Adrenal gland (tissue), 12 donors: ENCODE measurements around the gene RPTOR. TPM values are rescaled to one million over a fixed set of nuclear protein-coding genes. Genes with fewer than 3 reads are reported as not detected.

Experiments used
- DNase-seq, 7 donors: peaks; one replicate each; pipeline ENCODE4 v3.0.0-alpha.2; 2019 to 2020
- H3K27ac ChIP-seq, 5 donors: fragments of 200-600 bp; sonication (generic) in 4 of 5; 1 replicate in 3 of 5; 2 replicates in 2 of 5; pipeline versions ENCODE4 v1.5.1 to v1.8.0; 2016 to 2020; ENCODE audit warnings: mild to moderate bottlenecking in 1 of 5
- H3K27me3 ChIP-seq: fragments of 200-600 bp; 2 replicates; pipeline ENCODE4 v1.8.0; 2021
- H3K36me3 ChIP-seq, 2 donors: fragments of 200-600 bp; replicated peaks in 1 of 2; 1 replicate in 1 of 2; 2 replicates in 1 of 2; pipeline versions ENCODE4 v1.5.1 to v1.8.0; 2018 to 2022
- H3K4me1 ChIP-seq, 2 donors: fragments of 200-600 bp; replicated peaks in 1 of 2; 1 replicate in 1 of 2; 2 replicates in 1 of 2; pipeline versions ENCODE4 v1.5.1 to v1.8.0; 2018 to 2021
- H3K4me3 ChIP-seq, 4 donors: fragments of 200-600 bp; sonication (generic) in 3 of 4; one replicate each; pipeline ENCODE4 v1.5.1; 2016 to 2018
- H3K9me3 ChIP-seq, 3 donors: fragments of 200-600 bp; sonication (generic) in 1 of 3; replicated peaks in 1 of 3; 1 replicate in 2 of 3; 2 replicates in 1 of 3; pipeline versions ENCODE4 v1.5.1 to v1.8.0; 2016 to 2021
- POLR2A ChIP-seq, 2 donors: fragments of 450-650 bp; IDR thresholded peaks; one replicate each; pipeline ENCODE4 v1.6.1; 2017; ENCODE audit warnings: antibody characterized with exemption in 2 of 2, mild to moderate bottlenecking in 2 of 2, moderate library complexity in 1 of 2
- WGBS, 4 donors: extraction: QIAGEN DNeasy Blood & Tissue Kit in 2 of 4; methylation state at CpG; one replicate each; pipeline versions ENCODE4 v1.1.5 to v1.1.7; 2013 to 2017; 5-methylcytosine and 5-hydroxymethylcytosine counted together
- intact Hi-C, 2 donors: fragments of 100-400 bp; cut with DNase I; formaldehyde crosslinking; loops; one replicate each; pipeline versions ENCODE4 v1.14.1 to v1.15.0; 2022 to 2023
- polyA plus RNA-seq, 3 donors: library from polyadenylated mRNA; stranded (reverse); fragments of 200-250 nt in 2 of 3; fragments of 350-450 nt in 1 of 3; fragmentation: Illumina TruSeq in 1 of 3; extraction: RNeasy Lipid Tissue Mini Kit (QIAGEN cat#74804) in 1 of 3; gene quantifications; one replicate each; pipeline ENCODE4 v1.2.3, GENCODE V29; 2013 to 2014
- total RNA-seq, 9 donors: library from RNA; depleted of rRNA in 4 of 9; stranded (reverse); fragments of >200 nt in 4 of 9; fragments of 120-200 nt in 1 of 9; fragmentation: NEBNext Ultra II Directional in 1 of 9; extraction: Animal tissue kit (Norgen Biotek cat#: 25700) in 1 of 9; gene quantifications; one replicate each; pipeline versions ENCODE4 v1.1.0 to v1.2.4, GENCODE V29; 2013 to 2023
- TF ChIP-seq, protein P1 (sequence below), 6 experiments: fragments of 450-650 bp in 4 of 6; fragments of 200-600 bp in 2 of 6; sonication (generic) in 1 of 6; IDR thresholded peaks; 1 replicate in 5 of 6; 2 replicates in 1 of 6; pipeline versions ENCODE4 v1.5.1 to v1.8.0; 2016 to 2021; ENCODE audit warnings: antibody characterized with exemption in 6 of 6, mild to moderate bottlenecking in 2 of 6, moderate library complexity in 1 of 6
- donor health status: healthy with polysubstance abuse.
- donor health status: Bipolar disorder and iron deficiency.
- donor health status: DM: yes; HTN: yes; CAD: no.
- donor health status: DM: no; HTN: no; CAD: no.
- donor health status: DM: no; HTN: no; CAD: no.
- donor health status: DM: yes; HTN: yes; CAD: no.

The RPTOR gene
- total and polyA plus RNA-seq, 12 donors, result 9.7 to 53.3 (median 29.7) TPM

DNA sequence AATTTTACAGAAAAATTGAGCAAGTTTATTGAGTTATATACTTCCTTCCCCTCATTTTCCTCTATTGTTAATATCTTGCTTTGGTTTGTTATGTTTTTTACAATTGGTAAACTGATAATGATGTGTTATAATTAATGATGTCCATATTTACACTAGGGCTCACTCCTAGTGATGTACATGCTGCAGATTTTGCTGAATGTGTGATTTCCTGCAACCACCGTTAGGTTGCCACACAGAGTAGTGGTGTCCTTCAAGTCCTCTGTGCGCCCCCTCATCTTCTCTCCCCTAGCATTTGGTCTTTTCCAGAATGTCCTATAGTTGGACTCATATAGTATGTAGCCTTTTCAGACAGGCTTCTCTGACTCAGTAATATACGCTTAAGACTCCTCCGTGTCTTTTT, 167.5 kb downstream of the RPTOR start:
- WGBS, 4 donors, result 90 to 96% (median 94%) methylated on average over 4 of the region's 4 CpGs
- Histone ChIP-seq H3K27me3 (no peaks in the 10 kb centered on the region), H3K27ac (no peak overlapping the region), H3K4me1 (no peaks in the 10 kb centered on the region), H3K9me3 (no peaks in the 10 kb centered on the region), H3K4me3 (no peak overlapping the region), H3K36me3 (no peaks in the 10 kb centered on the region)
- intact Hi-C loops, result no loop called here
- TF ChIP-seq POLR2A (IDR thresholded peaks at IDR 0.05), result no peak
- TF ChIP-seq, protein P1, sequence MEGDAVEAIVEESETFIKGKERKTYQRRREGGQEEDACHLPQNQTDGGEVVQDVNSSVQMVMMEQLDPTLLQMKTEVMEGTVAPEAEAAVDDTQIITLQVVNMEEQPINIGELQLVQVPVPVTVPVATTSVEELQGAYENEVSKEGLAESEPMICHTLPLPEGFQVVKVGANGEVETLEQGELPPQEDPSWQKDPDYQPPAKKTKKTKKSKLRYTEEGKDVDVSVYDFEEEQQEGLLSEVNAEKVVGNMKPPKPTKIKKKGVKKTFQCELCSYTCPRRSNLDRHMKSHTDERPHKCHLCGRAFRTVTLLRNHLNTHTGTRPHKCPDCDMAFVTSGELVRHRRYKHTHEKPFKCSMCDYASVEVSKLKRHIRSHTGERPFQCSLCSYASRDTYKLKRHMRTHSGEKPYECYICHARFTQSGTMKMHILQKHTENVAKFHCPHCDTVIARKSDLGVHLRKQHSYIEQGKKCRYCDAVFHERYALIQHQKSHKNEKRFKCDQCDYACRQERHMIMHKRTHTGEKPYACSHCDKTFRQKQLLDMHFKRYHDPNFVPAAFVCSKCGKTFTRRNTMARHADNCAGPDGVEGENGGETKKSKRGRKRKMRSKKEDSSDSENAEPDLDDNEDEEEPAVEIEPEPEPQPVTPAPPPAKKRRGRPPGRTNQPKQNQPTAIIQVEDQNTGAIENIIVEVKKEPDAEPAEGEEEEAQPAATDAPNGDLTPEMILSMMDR (IDR thresholded peaks at IDR 0.05), result no peak
- DNase-seq, result no peak

DNA sequence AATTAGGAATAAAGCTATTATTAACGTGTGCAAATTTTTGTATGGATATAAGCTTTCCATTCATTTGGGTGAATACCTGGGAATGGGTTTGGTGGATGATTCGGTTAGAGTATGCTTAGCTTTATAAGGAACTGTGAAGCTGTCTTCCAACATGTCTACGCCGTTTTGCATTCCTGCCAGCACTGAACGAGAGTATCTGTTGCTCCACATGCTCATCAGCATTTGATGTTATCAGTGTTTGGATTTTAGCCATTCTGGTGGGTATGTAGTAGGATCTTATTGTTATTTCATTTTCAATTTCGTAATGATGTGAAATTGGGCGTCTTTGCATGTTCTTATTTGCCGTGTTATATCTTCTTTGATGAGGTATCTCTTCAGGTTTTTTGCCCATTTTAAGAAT, 168.0 kb downstream of the RPTOR start:
- no peak overlapping the region for H3K27ac ChIP-seq
- H3K9me3 ChIP-seq, result no peaks in the 10 kb centered on the region
- H3K36me3 ChIP-seq, result no peaks in the 10 kb centered on the region
- 86 to 93% (median 89%) methylated on average over 8 of the region's 8 CpGs for WGBS, 4 donors
- no peak for DNase-seq
- intact Hi-C loops, result no loop called here
- TF ChIP-seq, protein P1 (IDR thresholded peaks at IDR 0.05), result no peak
- no peak for TF ChIP-seq POLR2A (IDR thresholded peaks at IDR 0.05)
- H3K4me3 ChIP-seq, result no peak overlapping the region
- no peaks in the 10 kb centered on the region for H3K4me1 ChIP-seq
- no peaks in the 10 kb centered on the region for H3K27me3 ChIP-seq

DNA sequence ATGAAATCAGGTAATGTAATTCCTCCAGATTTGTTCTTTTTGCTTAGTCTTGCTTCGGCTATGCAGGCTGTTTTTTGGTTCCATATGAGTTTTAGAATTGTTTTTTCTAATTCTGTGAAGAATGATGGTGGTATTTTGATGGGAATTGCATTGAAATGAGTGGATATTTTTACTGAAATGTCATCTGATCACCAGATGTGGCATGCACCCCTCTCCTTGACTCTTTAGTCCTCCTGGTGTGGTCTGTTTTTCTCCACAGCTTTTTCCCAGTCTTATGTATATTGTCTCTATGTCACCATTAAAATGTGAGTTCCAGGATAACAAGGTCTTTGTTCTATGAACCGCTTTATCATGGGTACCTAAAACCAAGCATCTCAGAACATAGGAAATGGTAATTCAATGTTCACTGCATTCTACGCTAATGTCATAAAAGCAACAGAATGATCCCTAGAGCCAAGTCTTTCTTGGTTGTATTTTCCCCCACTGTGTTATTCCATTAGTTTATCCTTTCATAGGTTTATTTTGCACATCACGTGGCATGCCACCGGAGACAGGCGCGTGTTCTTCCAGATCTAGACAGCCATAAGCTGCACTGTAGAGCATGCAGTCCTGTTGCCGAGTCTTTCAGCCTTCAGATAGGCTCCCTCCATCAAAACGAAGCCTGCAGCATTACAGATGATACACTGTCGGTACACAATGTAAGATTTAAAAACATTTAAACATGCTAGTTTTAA, 172.5 kb downstream of the RPTOR start:
- no peaks in the 10 kb centered on the region for H3K27me3 ChIP-seq
- H3K27ac ChIP-seq, result no peak overlapping the region
- no peak overlapping the region for H3K4me3 ChIP-seq
- no peak for TF ChIP-seq POLR2A (IDR thresholded peaks at IDR 0.05)
- TF ChIP-seq, protein P1 (IDR thresholded peaks at IDR 0.05), result no peak
- 92 to 96% (median 93%) methylated on average over 10 of the region's 10 CpGs for WGBS, 4 donors
- no peak for DNase-seq
- H3K4me1 ChIP-seq, result peaks cover 0 to 9% of the 10 kb centered on the region in 2 donors
- intact Hi-C loops, result no loop called here
- no peaks in the 10 kb centered on the region for H3K9me3 ChIP-seq
- no peaks in the 10 kb centered on the region for H3K36me3 ChIP-seq

DNA sequence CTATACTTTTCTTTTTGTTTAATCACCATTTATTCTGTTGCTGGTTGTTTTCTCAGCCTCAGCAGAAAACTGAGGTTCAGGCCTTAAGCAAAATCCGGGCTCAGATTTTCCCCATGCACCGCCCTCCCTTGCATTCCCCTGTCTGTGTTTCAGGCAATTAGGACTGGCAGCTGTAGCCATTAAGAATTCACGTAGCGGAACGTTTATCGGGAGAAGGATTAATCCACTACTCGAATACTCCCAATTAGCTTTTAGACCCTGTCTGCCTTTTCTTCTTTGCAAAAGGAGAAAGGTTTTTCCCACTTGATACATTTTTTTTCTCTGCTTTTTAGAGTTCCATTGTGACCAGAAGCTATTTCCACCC, 173.1 kb downstream of the RPTOR start:
- no peak for DNase-seq
- intact Hi-C loops, result no loop called here
- peaks cover 0 to 9% of the 10 kb centered on the region in 2 donors for H3K4me1 ChIP-seq
- no peaks in the 10 kb centered on the region for H3K36me3 ChIP-seq
- 84 to 95% (median 93%) methylated on average over 7 of the region's 7 CpGs for WGBS, 4 donors
- no peak overlapping the region for H3K4me3 ChIP-seq
- H3K27ac ChIP-seq, result no peak overlapping the region
- H3K27me3 ChIP-seq, result no peaks in the 10 kb centered on the region
- H3K9me3 ChIP-seq, result no peaks in the 10 kb centered on the region
- TF ChIP-seq, protein P1 (IDR thresholded peaks at IDR 0.05), result no peak
- TF ChIP-seq POLR2A (IDR thresholded peaks at IDR 0.05), result no peak
